Endometrial microvascular endothelial cells (primary cell): Measurements from ENCODE around the gene ZNHIT2. TPM values are rescaled to one million over a fixed set of nuclear protein-coding genes. Genes with fewer than 3 reads are reported as not detected.

Experiments used
- in situ Hi-C: cut with HindIII; loops from 2 replicates; pipeline ENCODE4 v1.10.0; 2017; ENCODE audit warnings: low sequenced_read_pairs, low pct_unique_long_range_greater_than_20kb; ENCODE audit errors: inconsistent ontology term
- total RNA-seq: library from RNA; depleted of rRNA; stranded (reverse); fragments of >200 nt; gene quantifications from one replicate; pipeline ENCODE4 v1.2.3, GENCODE V29; 2015; ENCODE audit errors: inconsistent ontology term

ZNHIT2 gene
- total RNA-seq, 1 donor from 2014 or later, result 16.1 TPM

GRCh38 chr11:65085446-65085845 lies 32.1 kb downstream of the ZNHIT2 start:
- in situ Hi-C loops, result no loop called here

- in situ Hi-C loops, result no loop called here
Measured at GRCh38 chr11:65084598-65085375, 32.7 kb downstream of the ZNHIT2 start.

- in situ Hi-C loops, result no loop called here
Measured at GRCh38 chr11:65083834-65084597, 33.5 kb downstream of the ZNHIT2 start, which contains the start of the genes CDCA5 and ZFPL1. Gene CDCA5, minus strand, starts transcription at chr11:65084040. Its CDS starts 62 bp downstream, at chr11:65083978. Gene ZFPL1, plus strand, starts transcription at chr11:65084222. Its CDS starts 477 bp downstream, at chr11:65084699.

GRCh38 chr11:65083134-65083833 lies 34.2 kb downstream of the ZNHIT2 start:
- in situ Hi-C loops, result no loop called here

- in situ Hi-C loops, result no loop called here
Measured at GRCh38 chr11:65078786-65079342, 38.6 kb downstream of the ZNHIT2 start.

GRCh38 chr11:65078151-65078550 lies 39.4 kb downstream of the ZNHIT2 start:
- in situ Hi-C loops, result no loop called here

- in situ Hi-C loops, result no loop called here
Measured at GRCh38 chr11:65077451-65077850, 40.0 kb downstream of the ZNHIT2 start.

- in situ Hi-C loops, result no loop called here
Measured at GRCh38 chr11:65072631-65072966, 44.9 kb downstream of the ZNHIT2 start.

- in situ Hi-C loops, result no loop called here
Measured at GRCh38 chr11:65071907-65072630, 45.4 kb downstream of the ZNHIT2 start.

- in situ Hi-C loops, result no loop called here
Measured at GRCh38 chr11:65069217-65069616, 48.3 kb downstream of the ZNHIT2 start.

- in situ Hi-C loops, result no loop called here
Measured at GRCh38 chr11:65067446-65067845, 50.1 kb downstream of the ZNHIT2 start.

- in situ Hi-C loops, result no loop called here
Measured at GRCh38 chr11:65066805-65067291, 50.7 kb downstream of the ZNHIT2 start.

Other genes starting within 250 kb of the ZNHIT2 start
- 202 TPM for gene EHD1, start 239.1 kb downstream of the ZNHIT2 start, total RNA-seq
- 26.2 TPM for gene ATG2A, start 200.5 kb downstream of the ZNHIT2 start, total RNA-seq
- gene PPP2R5B, start 193.0 kb downstream of the ZNHIT2 start, total RNA-seq, result 26.5 TPM
- not detected for gene GPHA2, start 181.8 kb downstream of the ZNHIT2 start, total RNA-seq
- not detected for gene MAJIN, start 145.6 kb downstream of the ZNHIT2 start, total RNA-seq
- 2.8 TPM for gene BATF2, start 120.7 kb downstream of the ZNHIT2 start, total RNA-seq
- gene ARL2, start 103.5 kb downstream of the ZNHIT2 start, total RNA-seq, result 92.0 TPM
- 17.7 TPM for gene SNX15, start 90.3 kb downstream of the ZNHIT2 start, total RNA-seq
- 17.8 TPM for gene SAC3D1, start 76.5 kb downstream of the ZNHIT2 start, total RNA-seq
- gene NAALADL1, start 59.1 kb downstream of the ZNHIT2 start, total RNA-seq, result 13.3 TPM
- gene CDCA5, start 33.7 kb downstream of the ZNHIT2 start, total RNA-seq, result 38.7 TPM
- gene ZFPL1, start 33.5 kb downstream of the ZNHIT2 start, total RNA-seq, result 33.8 TPM
- 219 TPM for gene VPS51, start 21.5 kb downstream of the ZNHIT2 start, total RNA-seq
- gene TM7SF2, start 5.8 kb downstream of the ZNHIT2 start, total RNA-seq, result 16.6 TPM
- gene FAU, start 4.4 kb upstream of the ZNHIT2 start, total RNA-seq, result 393 TPM
- 56.2 TPM for gene MRPL49, start 4.6 kb upstream of the ZNHIT2 start, total RNA-seq
- gene SYVN1, start 16.8 kb upstream of the ZNHIT2 start, total RNA-seq, result 33.2 TPM
- not detected for gene SPDYC, start 52.5 kb upstream of the ZNHIT2 start, total RNA-seq
- gene CAPN1, start 64.2 kb upstream of the ZNHIT2 start, total RNA-seq, result 159 TPM
- gene POLA2, start 144.3 kb upstream of the ZNHIT2 start, total RNA-seq, result 43.5 TPM
- gene CDC42EP2, start 197.2 kb upstream of the ZNHIT2 start, total RNA-seq, result 41.4 TPM
- 44.1 TPM for gene DPF2, start 216.2 kb upstream of the ZNHIT2 start, total RNA-seq
- gene TIGD3, start 237.1 kb upstream of the ZNHIT2 start, total RNA-seq, result not detected